HUES64 (cell line): ENCODE measurements around the gene MRPS24. TPM values are rescaled to one million over a fixed set of nuclear protein-coding genes. Genes with fewer than 3 reads are reported as not detected.
"Not testable (repeated sequence)": the region's sequence is repeated elsewhere in the genome, so short reads cannot be mapped to it uniquely, and the experiment has no call there.

ENCODE experiments used
- H3K27ac ChIP-seq: 2 replicates; pipeline ENCODE4 v1.7.0; 2013; ENCODE audit warnings: low read depth, low read length, inconsistent platforms
- H3K27me3 ChIP-seq: 2 replicates; pipeline ENCODE4 v1.6.1; 2013; ENCODE audit warnings: mild to moderate bottlenecking, low read length; ENCODE audit not compliant: insufficient read depth
- H3K36me3 ChIP-seq: 2 replicates; pipeline ENCODE4 v1.6.1; 2013; ENCODE audit warnings: mild to moderate bottlenecking, low read length; ENCODE audit not compliant: insufficient read depth
- H3K4me1 ChIP-seq: 2 replicates; pipeline ENCODE4 v1.6.1; 2013; ENCODE audit warnings: mild to moderate bottlenecking, low read length, moderate library complexity; ENCODE audit not compliant: insufficient read depth
- H3K4me3 ChIP-seq: 2 replicates; pipeline ENCODE4 v1.5.1; 2013; ENCODE audit warnings: mild to moderate bottlenecking, low read length, moderate library complexity
- H3K9ac ChIP-seq: 2 replicates; pipeline ENCODE4 v1.6.1; 2013; ENCODE audit warnings: mild to moderate bottlenecking, low read depth, low read length
- H3K9me3 ChIP-seq: 2 replicates; pipeline ENCODE4 v1.6.1; 2013; ENCODE audit warnings: low read depth, low read length; ENCODE audit not compliant: insufficient read depth
- WGBS: fragments of 150-250, 120-280 bp; methylation state at CpG from one replicate; pipeline ENCODE4 v1.1.7; 2013; ENCODE audit warnings: missing lambda C conversion rate; 5-methylcytosine and 5-hydroxymethylcytosine counted together
- polyA plus RNA-seq, 2 experiments: library from polyadenylated mRNA; stranded (reverse); fragments of 50-300 nt; gene quantifications; one replicate each; pipeline ENCODE4 v1.2.3, GENCODE V29; 2013

The MRPS24 gene
- polyA plus RNA-seq (2013, experiment 1 of 2), result 105 TPM
- polyA plus RNA-seq (2013, experiment 2 of 2), result 104 TPM

- no peaks in the 10 kb centered on the region for H3K9me3 ChIP-seq
- H3K4me3 ChIP-seq, result peak within 1 kb of the TSS; percentile 94
- 1% methylated on average over 81 of the region's 81 CpGs for WGBS
- peaks cover 20% of the 10 kb centered on the region for H3K36me3 ChIP-seq
- H3K27ac ChIP-seq, result peak within 1 kb of the TSS; percentile 87
- H3K27me3 ChIP-seq, result 0 out of 2 replicates have a peak, but pooled peaks cover 3% of the 10 kb centered on the region
- peaks cover 22% of the 10 kb centered on the region for H3K4me1 ChIP-seq
- peak within 1 kb of the TSS; percentile 96 for H3K9ac ChIP-seq
Observed at GRCh38 chr7:43869006-43869866, at the start of gene MRPS24. Gene MRPS24, minus strand, starts transcription at chr7:43869517. Its CDS starts 22 bp downstream, at chr7:43869495.

- 55% methylated on average over 5 of the region's 5 CpGs for WGBS
Observed at GRCh38 chr7:43915907-43916306, 46.6 kb upstream of the MRPS24 start.

GRCh38 chr7:43914795-43915194 lies 45.5 kb upstream of the MRPS24 start:
- Histone ChIP-seq H3K27ac (no peak overlapping the region), H3K4me3 (no peak overlapping the region), H3K9ac (no peak overlapping the region), H3K36me3 (no peaks in the 10 kb centered on the region), H3K9me3 (peaks cover 13% of the 10 kb centered on the region), H3K4me1 (no peaks in the 10 kb centered on the region; the same call in 1 of the 2 replicates), H3K27me3 (no peaks in the 10 kb centered on the region)
- 83% methylated on average over 4 of the region's 5 CpGs for WGBS

More at GRCh38 chr7:43915907-43916306, 46.6 kb upstream of the MRPS24 start:
- Histone ChIP-seq H3K4me3 (no peak overlapping the region), H3K4me1 (no peaks in the 10 kb centered on the region; the same call in 1 of the 2 replicates), H3K9ac (no peak overlapping the region), H3K36me3 (no peaks in the 10 kb centered on the region), H3K27ac (peak overlapping the region; percentile 64; the same call in 1 of the 2 replicates), H3K9me3 (peaks cover 13% of the 10 kb centered on the region), H3K27me3 (no peaks in the 10 kb centered on the region)

GRCh38 chr7:43906331-43907010 lies 37.2 kb upstream of the MRPS24 start, which contains the start of gene URGCP:
Gene URGCP, minus strand, starts transcription at chr7:43906596. Its CDS starts 21 bp downstream, at chr7:43906575.
- H3K9me3 ChIP-seq, result no peaks in the 10 kb centered on the region
- peaks cover 13% of the 10 kb centered on the region for H3K4me1 ChIP-seq
- H3K36me3 ChIP-seq, result no peaks in the 10 kb centered on the region
- peaks cover 5% of the 10 kb centered on the region; the same call in 1 of the 2 replicates for H3K27me3 ChIP-seq
- peak within 1 kb of the TSS; percentile 71 for H3K9ac ChIP-seq
- no peak within 1 kb of the TSS for H3K27ac ChIP-seq
- H3K4me3 ChIP-seq, result peak within 1 kb of the TSS; percentile 74
- under 1% methylated on average over 72 of the region's 73 CpGs for WGBS

- Histone ChIP-seq H3K36me3 (no peaks in the 10 kb centered on the region), H3K9me3 (no peaks in the 10 kb centered on the region), H3K27me3 (peaks cover 5% of the 10 kb centered on the region; the same call in 1 of the 2 replicates), H3K27ac (no peak overlapping the region), H3K4me1 (peaks cover 13% of the 10 kb centered on the region), H3K9ac (peak overlapping the region; percentile 71), H3K4me3 (peak overlapping the region; percentile 74)
- WGBS, result 1% methylated on average over 43 of the region's 43 CpGs
Observed at GRCh38 chr7:43905956-43906330, 36.6 kb upstream of the MRPS24 start.

GRCh38 chr7:43905209-43905946 lies 36.1 kb upstream of the MRPS24 start:
- WGBS, result 53% methylated on average over 7 of the region's 8 CpGs
- no peak overlapping the region; the same call in 1 of the 2 replicates for H3K9ac ChIP-seq
- peaks cover 13% of the 10 kb centered on the region for H3K4me1 ChIP-seq
- no peaks in the 10 kb centered on the region for H3K9me3 ChIP-seq
- H3K36me3 ChIP-seq, result no peaks in the 10 kb centered on the region
- peak overlapping the region; percentile 74 for H3K4me3 ChIP-seq
- H3K27ac ChIP-seq, result no peak overlapping the region
- peaks cover 5% of the 10 kb centered on the region; the same call in 1 of the 2 replicates for H3K27me3 ChIP-seq

- Histone ChIP-seq H3K9ac (no peak overlapping the region), H3K4me3 (no peak overlapping the region), H3K36me3 (no peaks in the 10 kb centered on the region), H3K27ac (no peak overlapping the region), H3K9me3 (no peaks in the 10 kb centered on the region), H3K4me1 (peaks cover 13% of the 10 kb centered on the region), H3K27me3 (peaks cover 5% of the 10 kb centered on the region; the same call in 1 of the 2 replicates)
- WGBS, result 94% methylated on average over 5 of the region's 5 CpGs
Observed at GRCh38 chr7:43904533-43905208, 35.4 kb upstream of the MRPS24 start.

- WGBS, result 92% methylated on average over 5 of the region's 5 CpGs
- Histone ChIP-seq H3K4me3 (no peak overlapping the region), H3K27ac (no peak overlapping the region), H3K27me3 (peaks cover 5% of the 10 kb centered on the region; the same call in 1 of the 2 replicates), H3K9ac (no peak overlapping the region), H3K36me3 (no peaks in the 10 kb centered on the region), H3K9me3 (no peaks in the 10 kb centered on the region), H3K4me1 (peaks cover 13% of the 10 kb centered on the region)
Observed at GRCh38 chr7:43902542-43903054, 33.3 kb upstream of the MRPS24 start.

- 94% methylated on average over 2 of the region's 2 CpGs for WGBS
Observed at GRCh38 chr7:43898571-43898970, 29.3 kb upstream of the MRPS24 start.

GRCh38 chr7:43895847-43896415 lies 26.6 kb upstream of the MRPS24 start:
- H3K27ac ChIP-seq, result no peak overlapping the region
- no peaks in the 10 kb centered on the region for H3K4me1 ChIP-seq
- no peaks in the 10 kb centered on the region for H3K27me3 ChIP-seq
- H3K36me3 ChIP-seq, result no peaks in the 10 kb centered on the region
- WGBS, result 92% methylated on average over 8 of the region's 8 CpGs
- no peaks in the 10 kb centered on the region for H3K9me3 ChIP-seq
- no peak overlapping the region for H3K4me3 ChIP-seq
- H3K9ac ChIP-seq, result no peak overlapping the region

More at GRCh38 chr7:43898571-43898970, 29.3 kb upstream of the MRPS24 start:
- H3K27ac ChIP-seq, H3K9me3 ChIP-seq, H3K27me3 ChIP-seq, H3K9ac ChIP-seq, H3K4me3 ChIP-seq, H3K4me1 ChIP-seq, H3K36me3 ChIP-seq: not testable (repeated sequence)
